BLaER1 treated with 17β-estradiol and CSF1 and Interleukin-3, amounts not matched to agents 10 nM and 100 nM (cell line): ENCODE measurements around the gene PRTG.

ENCODE experiments used
- H3K27ac ChIP-seq, 11 experiments: shearing (Covaris generic); formaldehyde crosslinking; 2 replicates each; pipeline ENCODE4 v1.8.1; 2022
- H3K27me3 ChIP-seq, 11 experiments: shearing (Covaris generic); formaldehyde crosslinking; 2 replicates each; pipeline ENCODE4 v1.8.1; 2022
- H3K36me3 ChIP-seq, 11 experiments: shearing (Covaris generic); formaldehyde crosslinking; 2 replicates each; pipeline ENCODE4 v1.8.1; 2022
- H3K4me1 ChIP-seq, 10 experiments: shearing (Covaris generic); formaldehyde crosslinking; 2 replicates each; pipeline ENCODE4 v1.8.1; 2022
- H3K4me2 ChIP-seq, 11 experiments: shearing (Covaris generic); formaldehyde crosslinking; 2 replicates each; pipeline ENCODE4 v1.8.1; 2022
- H3K4me3 ChIP-seq, 10 experiments: shearing (Covaris generic); formaldehyde crosslinking; 2 replicates each; pipeline ENCODE4 v1.8.1; 2022
- H3K9ac ChIP-seq, 11 experiments: shearing (Covaris generic); formaldehyde crosslinking; 2 replicates each; pipeline ENCODE4 v1.8.1; 2022
- H3K9me3 ChIP-seq, 11 experiments: shearing (Covaris generic); formaldehyde crosslinking; replicated peaks in 1 of 11; 2 replicates each; pipeline ENCODE4 v1.8.1; 2022
- H4K20me1 ChIP-seq, 11 experiments: shearing (Covaris generic); formaldehyde crosslinking; 2 replicates each; pipeline ENCODE4 v1.8.1; 2022
- Cebpa-rat ChIP-seq, 11 experiments: shearing (Covaris generic); IDR thresholded peaks; 2 replicates each; pipeline ENCODE4 v1.8.1; 2022

PRTG gene

DNA sequence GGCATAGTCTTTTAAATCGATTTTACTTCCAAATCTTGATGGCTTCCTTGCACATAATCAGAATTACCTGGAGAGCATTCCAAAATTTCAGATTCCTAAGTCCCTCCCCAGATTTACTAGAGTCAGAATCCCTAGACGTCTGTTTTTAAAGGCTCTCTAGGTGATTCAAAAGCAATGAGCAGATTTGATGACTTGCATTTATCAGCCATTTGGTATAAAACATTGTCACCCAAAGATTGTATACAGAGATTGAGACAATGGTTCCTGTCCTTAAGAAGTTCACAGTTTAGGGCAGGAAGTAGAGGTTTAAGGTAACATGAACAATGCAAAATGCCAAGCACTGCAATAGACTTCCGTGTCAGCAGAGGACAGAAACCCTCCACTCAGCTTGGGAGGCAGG lies 152.2 kb downstream of the PRTG start:
- Histone ChIP-seq H3K36me3 (no peaks in the 10 kb centered on the region), H3K4me2 (no peak overlapping the region), H3K9me3 (no peaks in the 10 kb centered on the region), H3K9ac (no peak overlapping the region), H4K20me1 (no peaks in the 10 kb centered on the region), H3K4me3 (no peak overlapping the region), H3K4me1 (peaks cover 0 to 16% (median 6%) of the 10 kb centered on the region in 10 experiments; a peak in 16 of 20 replicates), H3K27ac (no peak overlapping the region), H3K27me3 (peaks cover 35 to 39% (median 37%) of the 10 kb centered on the region in 11 experiments)
- TF ChIP-seq Cebpa-rat (IDR thresholded peaks at IDR 0.05), result no peak

DNA sequence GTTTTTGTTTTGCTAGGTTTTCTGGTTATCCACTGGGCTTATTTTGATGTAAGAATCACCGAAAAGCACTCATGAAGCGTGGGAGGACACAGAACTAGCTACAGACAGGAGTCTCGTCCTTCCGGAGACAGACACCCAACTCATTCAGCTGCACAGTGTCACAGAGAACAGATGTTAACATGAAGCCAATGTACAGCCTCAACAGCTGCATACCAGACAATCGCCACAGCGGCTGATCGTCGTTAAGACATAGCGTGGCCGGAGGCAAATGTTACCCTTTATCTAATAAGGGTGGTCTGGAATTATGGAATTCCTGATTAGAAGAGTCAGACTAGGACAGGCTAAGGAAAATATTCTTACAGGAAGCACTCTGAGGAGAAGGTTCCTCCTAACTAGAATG lies 153.7 kb downstream of the PRTG start:
- Histone ChIP-seq H3K27me3 (peaks cover 36 to 42% (median 40%) of the 10 kb centered on the region in 11 experiments), H3K36me3 (no peaks in the 10 kb centered on the region), H3K4me2 (peak overlapping the region in 1 of 11 experiments; percentile 96; a peak in 2 of 22 replicates), H3K9me3 (no peaks in the 10 kb centered on the region), H3K9ac (no peak overlapping the region), H3K27ac (no peak overlapping the region), H3K4me1 (peaks cover 0 to 16% (median 6%) of the 10 kb centered on the region in 10 experiments; a peak in 16 of 20 replicates), H3K4me3 (no peak overlapping the region; a peak in 1 of 20 replicates), H4K20me1 (no peaks in the 10 kb centered on the region)
- no peak for TF ChIP-seq Cebpa-rat (IDR thresholded peaks at IDR 0.05)

DNA sequence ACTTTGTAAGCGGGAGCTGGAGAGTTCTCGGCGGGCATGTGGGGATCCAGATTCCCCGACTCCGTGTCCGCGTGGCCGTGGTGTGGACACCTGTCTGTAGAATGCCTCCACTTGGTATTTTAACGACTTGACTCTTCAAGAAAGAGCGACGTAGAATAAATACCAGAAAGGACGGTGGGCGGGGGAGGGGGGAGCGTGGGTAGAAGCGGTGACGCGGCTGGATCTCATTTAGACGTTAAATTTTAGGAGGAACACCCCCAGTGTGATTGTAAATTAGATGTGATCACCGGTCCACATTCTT lies 154.2 kb downstream of the PRTG start:
- Histone ChIP-seq H3K4me2 (peak overlapping the region; percentile 93 to 99 (median 97)), H3K27me3 (peaks cover 36 to 42% (median 40%) of the 10 kb centered on the region in 11 experiments), H3K9ac (peak overlapping the region; percentile 75 to 87 (median 82); a peak in 21 of 22 replicates), H4K20me1 (no peaks in the 10 kb centered on the region), H3K4me1 (peaks cover 0 to 16% (median 6%) of the 10 kb centered on the region in 10 experiments; a peak in 16 of 20 replicates), H3K27ac (peak overlapping the region in 8 of 11 experiments; percentile 72 to 77 (median 74); a peak in 15 of 22 replicates), H3K9me3 (no peaks in the 10 kb centered on the region), H3K4me3 (peak overlapping the region; percentile 63 to 77 (median 69)), H3K36me3 (no peaks in the 10 kb centered on the region)
- no peak for TF ChIP-seq Cebpa-rat (IDR thresholded peaks at IDR 0.05)

DNA sequence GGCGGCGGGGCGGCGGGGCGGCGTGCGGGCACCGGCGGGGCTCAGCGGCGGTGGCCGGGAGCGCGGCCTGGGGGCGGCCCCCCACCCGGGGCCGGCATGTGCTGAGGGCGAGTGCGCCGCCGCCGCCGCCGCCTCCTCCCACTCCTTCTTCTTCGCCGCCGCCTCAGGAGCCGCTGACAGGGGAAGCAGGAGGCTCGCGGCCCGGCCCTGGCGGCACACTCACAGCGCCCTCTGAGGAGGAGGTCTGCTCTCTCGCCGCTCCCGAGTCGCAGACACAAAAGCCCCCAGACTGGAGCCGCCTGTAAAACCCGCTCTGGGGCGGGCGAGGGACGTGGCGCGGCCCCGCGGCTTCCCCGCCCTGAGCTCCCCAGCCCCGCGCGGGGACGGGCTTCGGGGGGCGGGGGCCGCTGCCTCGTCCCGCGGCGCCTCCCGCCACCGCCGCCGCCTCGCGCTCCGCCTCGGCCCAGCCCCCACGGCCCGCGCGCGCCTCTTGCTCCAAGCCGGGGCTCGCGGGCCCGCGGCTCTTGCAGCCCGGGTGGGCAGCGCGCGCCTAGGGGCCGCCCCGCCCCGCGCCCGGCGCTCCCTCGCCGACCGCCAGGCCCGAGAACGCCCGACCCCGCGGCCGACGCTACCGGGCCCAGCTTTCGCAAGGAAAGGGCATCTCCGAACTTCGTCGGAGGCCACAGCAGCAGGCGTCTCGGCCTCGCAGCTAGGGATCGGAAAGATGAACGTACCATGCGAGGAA lies 154.7 kb downstream of the PRTG start, which contains the start of gene PYGO1:
TSS of gene PYGO1 (minus strand) at position 276 of the 745 bp plus-strand sequence. CDS start 462 bp downstream, outside the sequence.
- TF ChIP-seq Cebpa-rat (IDR thresholded peaks at IDR 0.05), result no peak
- no peaks in the 10 kb centered on the region for H4K20me1 ChIP-seq
- peak within 1 kb of the TSS; percentile 75 to 87 (median 82) for H3K9ac ChIP-seq
- H3K4me2 ChIP-seq, result peak within 1 kb of the TSS; percentile 93 to 99 (median 97)
- peaks cover 36 to 42% (median 40%) of the 10 kb centered on the region in 11 experiments for H3K27me3 ChIP-seq
- H3K27ac ChIP-seq, result peak within 1 kb of the TSS in 10 of 11 experiments; percentile 34 to 77 (median 74); a peak in 20 of 22 replicates
- H3K36me3 ChIP-seq, result no peaks in the 10 kb centered on the region
- peaks cover 0 to 16% (median 6%) of the 10 kb centered on the region in 10 experiments; a peak in 16 of 20 replicates for H3K4me1 ChIP-seq
- no peaks in the 10 kb centered on the region for H3K9me3 ChIP-seq
- H3K4me3 ChIP-seq, result peak within 1 kb of the TSS; percentile 63 to 77 (median 69)

DNA sequence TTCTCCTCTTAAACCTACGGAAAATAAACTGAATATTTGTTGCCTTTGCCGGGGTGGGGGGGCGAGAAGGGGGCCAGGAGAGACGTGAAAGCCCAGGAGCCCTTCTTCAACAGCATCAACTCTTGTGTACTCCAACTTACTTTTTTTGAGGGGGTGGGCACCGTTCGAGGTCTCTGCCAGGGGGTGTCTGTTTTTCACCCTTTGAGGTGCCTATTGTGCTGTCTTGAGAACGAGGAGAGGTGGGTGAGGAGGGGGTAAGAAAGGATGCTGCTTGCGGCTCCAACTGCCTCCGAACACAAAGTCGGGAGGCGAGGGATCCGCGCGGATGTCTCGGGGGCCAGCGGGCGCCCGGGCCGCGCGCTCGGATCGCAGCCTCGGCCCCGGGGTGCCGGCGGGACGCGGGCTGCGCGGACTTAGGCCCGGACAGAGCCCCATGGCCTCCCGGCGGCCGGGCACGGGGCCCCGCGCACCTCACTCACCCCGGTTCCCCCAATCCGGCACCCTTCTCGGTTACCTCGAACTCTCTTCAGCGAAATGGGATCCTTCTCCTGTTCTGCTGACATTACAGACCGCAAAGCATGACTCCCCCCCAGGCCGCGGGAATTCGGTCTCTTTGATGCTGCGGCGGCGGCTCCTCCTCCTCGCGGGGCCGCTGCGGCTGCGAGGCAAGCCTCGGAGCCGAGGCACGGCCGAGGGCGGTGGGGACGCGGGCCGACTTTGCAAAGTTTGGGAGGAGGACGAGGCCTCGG lies 155.5 kb downstream of the PRTG start:
- Histone ChIP-seq H4K20me1 (no peaks in the 10 kb centered on the region), H3K27me3 (peaks cover 36 to 42% (median 40%) of the 10 kb centered on the region in 11 experiments), H3K4me1 (peaks cover 0 to 16% (median 6%) of the 10 kb centered on the region in 10 experiments; a peak in 16 of 20 replicates), H3K36me3 (no peaks in the 10 kb centered on the region), H3K4me2 (peak overlapping the region; percentile 93 to 99 (median 97)), H3K4me3 (peak overlapping the region; percentile 63 to 77 (median 69)), H3K9ac (peak overlapping the region; percentile 75 to 87 (median 82)), H3K9me3 (no peaks in the 10 kb centered on the region), H3K27ac (peak overlapping the region in 10 of 11 experiments; percentile 34 to 77 (median 74); a peak in 20 of 22 replicates)
- TF ChIP-seq Cebpa-rat (IDR thresholded peaks at IDR 0.05), result no peak

DNA sequence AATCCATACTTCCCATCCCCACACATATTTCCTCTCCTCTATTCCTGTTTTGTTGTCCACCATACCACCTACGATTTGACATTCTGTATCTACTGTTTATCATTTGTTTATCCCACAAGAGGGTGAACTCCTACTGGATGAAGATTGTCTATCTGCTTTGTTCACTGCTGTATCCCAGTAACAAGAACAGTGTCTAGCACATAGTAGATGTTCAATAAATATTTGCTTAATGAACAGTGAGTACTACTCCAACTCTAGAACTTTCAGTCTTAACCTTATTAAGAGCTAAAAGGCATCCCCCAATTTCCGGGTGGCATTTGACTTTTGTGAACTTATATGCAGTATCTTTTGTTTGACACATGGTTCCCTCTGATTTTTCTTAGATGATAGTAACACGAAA lies 156.1 kb downstream of the PRTG start:
- peak overlapping the region in 3 of 10 experiments; percentile 63 to 75 (median 67); a peak in 4 of 20 replicates for H3K4me3 ChIP-seq
- no peaks in the 10 kb centered on the region for H4K20me1 ChIP-seq
- H3K4me2 ChIP-seq, result peak overlapping the region in 5 of 11 experiments; percentile 93 to 99 (median 98); a peak in 10 of 22 replicates
- no peaks in the 10 kb centered on the region for H3K36me3 ChIP-seq
- H3K27ac ChIP-seq, result no peak overlapping the region
- peak overlapping the region in 1 of 11 experiments; percentile 82; a peak in 1 of 22 replicates for H3K9ac ChIP-seq
- H3K4me1 ChIP-seq, result peaks cover 0 to 16% (median 6%) of the 10 kb centered on the region in 10 experiments; a peak in 16 of 20 replicates
- H3K9me3 ChIP-seq, result no peaks in the 10 kb centered on the region
- no peak for TF ChIP-seq Cebpa-rat (IDR thresholded peaks at IDR 0.05)
- H3K27me3 ChIP-seq, result peaks cover 36 to 42% (median 40%) of the 10 kb centered on the region in 11 experiments

DNA sequence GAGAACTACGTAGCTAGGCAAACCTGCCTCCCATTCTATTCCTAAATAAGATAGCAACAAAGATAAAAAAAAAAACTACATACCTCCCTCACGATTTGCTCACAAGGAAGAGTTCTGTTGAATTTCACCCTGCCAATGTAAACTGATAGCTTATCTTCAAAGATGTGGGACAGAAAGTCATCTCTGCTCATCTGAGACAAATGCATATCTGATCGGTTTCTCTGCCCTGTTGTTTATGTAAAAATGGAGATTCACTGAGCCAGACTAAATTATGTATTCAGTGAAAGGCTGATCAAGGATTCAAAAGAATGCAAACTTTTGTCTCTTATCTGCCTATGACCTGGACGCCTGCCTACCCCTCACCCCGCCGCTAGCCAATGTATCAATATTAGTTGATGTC lies 166.0 kb downstream of the PRTG start:
- no peak overlapping the region for H3K9ac ChIP-seq
- no peaks in the 10 kb centered on the region for H3K27me3 ChIP-seq
- no peak for TF ChIP-seq Cebpa-rat (IDR thresholded peaks at IDR 0.05)
- H3K27ac ChIP-seq, result no peak overlapping the region
- H3K4me2 ChIP-seq, result no peak overlapping the region
- no peak overlapping the region for H3K4me3 ChIP-seq
- peaks cover 0 to 7% (median 0%) of the 10 kb centered on the region in 11 experiments; a peak in 4 of 22 replicates for H3K9me3 ChIP-seq
- H4K20me1 ChIP-seq, result no peaks in the 10 kb centered on the region
- H3K36me3 ChIP-seq, result no peaks in the 10 kb centered on the region
- H3K4me1 ChIP-seq, result peaks cover 0 to 4% (median 0%) of the 10 kb centered on the region in 10 experiments; a peak in 1 of 20 replicates

DNA sequence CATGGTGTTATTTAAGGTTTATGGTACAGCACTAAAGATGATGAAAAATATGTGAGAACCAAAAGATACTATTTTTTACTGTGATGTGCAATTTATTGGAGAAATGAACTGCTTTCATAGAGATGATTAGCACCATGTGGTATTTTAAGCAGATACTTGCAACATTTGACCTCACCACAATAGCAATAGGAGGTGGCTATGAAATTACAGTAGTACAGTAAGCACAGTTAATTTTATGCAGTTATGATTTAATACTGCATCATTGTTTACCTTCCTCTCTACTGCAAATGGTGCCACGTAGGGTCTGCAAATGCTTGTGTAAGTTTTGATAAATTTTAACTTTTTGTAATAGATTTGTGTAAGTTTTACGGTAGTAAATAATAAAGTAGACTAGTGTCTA lies 168.9 kb downstream of the PRTG start:
- no peak for TF ChIP-seq Cebpa-rat (IDR thresholded peaks at IDR 0.05)
- peaks cover 8 to 17% (median 10%) of the 10 kb centered on the region in 11 experiments; a peak in 20 of 22 replicates for H3K9me3 ChIP-seq
- peaks cover 0 to 4% (median 0%) of the 10 kb centered on the region in 10 experiments; a peak in 1 of 20 replicates for H3K4me1 ChIP-seq
- H3K27me3 ChIP-seq, result no peaks in the 10 kb centered on the region
- H3K4me3 ChIP-seq, result no peak overlapping the region
- 0 out of 22 replicates have a peak, but pooled peaks cover 0 to 5% (median 0%) of the 10 kb centered on the region in 11 experiments for H3K36me3 ChIP-seq
- H4K20me1 ChIP-seq, result no peaks in the 10 kb centered on the region
- no peak overlapping the region for H3K27ac ChIP-seq
- H3K4me2 ChIP-seq, result no peak overlapping the region
- no peak overlapping the region for H3K9ac ChIP-seq
